Liver (tissue), 3 donors: ENCODE data around the gene SERPINA9.

Experiments
- ATF3 ChIP-seq: IDR thresholded peaks from 2 replicates; pipeline ENCODE4 v1.6.1; 2016; ENCODE audit warnings: antibody characterized with exemption
- JUND ChIP-seq, 2 donors: IDR thresholded peaks; 2 replicates each; pipeline ENCODE4 v1.6.1; 2016; ENCODE audit warnings: antibody characterized with exemption in 2 of 2
- MAX ChIP-seq: IDR thresholded peaks from 2 replicates; pipeline ENCODE4 v1.6.1; 2016; ENCODE audit warnings: antibody characterized with exemption
- RAD21 ChIP-seq, 2 donors: IDR thresholded peaks; 2 replicates each; pipeline ENCODE4 v1.6.1; 2016; ENCODE audit warnings: antibody characterized with exemption in 2 of 2, mild to moderate bottlenecking in 2 of 2
- SP1 ChIP-seq: IDR thresholded peaks from 2 replicates; pipeline ENCODE4 v1.6.1; 2018; ENCODE audit warnings: antibody characterized with exemption, mild to moderate bottlenecking
- YY1 ChIP-seq: IDR thresholded peaks from 2 replicates; pipeline ENCODE4 v1.6.1; 2016; ENCODE audit warnings: antibody characterized with exemption, mild to moderate bottlenecking
- ZBTB33 ChIP-seq: IDR thresholded peaks from 2 replicates; pipeline ENCODE4 v1.6.1; 2016; ENCODE audit warnings: antibody characterized with exemption
- TF ChIP-seq, protein P1 (sequence below): fragments of 150-350 bp; IDR thresholded peaks from 2 replicates; pipeline ENCODE4 v1.5.1; 2017; ENCODE audit warnings: improper control_type of control experiment, low read depth, low read length; ENCODE audit not compliant: missing input control
- TF ChIP-seq, protein P2 (sequence below): IDR thresholded peaks from 2 replicates; pipeline ENCODE4 v1.6.1; 2016; ENCODE audit warnings: antibody characterized with exemption, mild to moderate bottlenecking
- donor health status: healthy.
- donor health status: healthy.

DNA sequence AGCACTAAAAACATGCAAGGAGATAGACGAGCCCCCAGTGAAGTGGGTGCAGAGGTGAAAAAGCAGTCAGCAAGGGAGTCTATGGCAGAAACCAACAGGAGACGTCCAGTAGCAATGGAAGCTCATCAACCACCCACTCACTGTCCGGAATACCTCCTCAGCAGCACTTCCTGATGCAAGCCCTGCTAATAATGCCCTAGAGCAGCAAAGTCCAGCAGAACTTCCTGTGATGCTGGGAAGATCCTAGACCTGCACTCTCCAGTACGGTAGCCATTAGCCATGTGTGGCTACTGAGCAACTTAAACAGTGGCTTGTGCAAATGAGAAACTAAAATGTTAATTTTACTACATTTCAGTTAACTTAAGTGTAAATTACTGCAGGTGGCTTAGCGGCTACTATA lies 11.0 kb downstream of the SERPINA9 start:
- TF ChIP-seq, protein P1, sequence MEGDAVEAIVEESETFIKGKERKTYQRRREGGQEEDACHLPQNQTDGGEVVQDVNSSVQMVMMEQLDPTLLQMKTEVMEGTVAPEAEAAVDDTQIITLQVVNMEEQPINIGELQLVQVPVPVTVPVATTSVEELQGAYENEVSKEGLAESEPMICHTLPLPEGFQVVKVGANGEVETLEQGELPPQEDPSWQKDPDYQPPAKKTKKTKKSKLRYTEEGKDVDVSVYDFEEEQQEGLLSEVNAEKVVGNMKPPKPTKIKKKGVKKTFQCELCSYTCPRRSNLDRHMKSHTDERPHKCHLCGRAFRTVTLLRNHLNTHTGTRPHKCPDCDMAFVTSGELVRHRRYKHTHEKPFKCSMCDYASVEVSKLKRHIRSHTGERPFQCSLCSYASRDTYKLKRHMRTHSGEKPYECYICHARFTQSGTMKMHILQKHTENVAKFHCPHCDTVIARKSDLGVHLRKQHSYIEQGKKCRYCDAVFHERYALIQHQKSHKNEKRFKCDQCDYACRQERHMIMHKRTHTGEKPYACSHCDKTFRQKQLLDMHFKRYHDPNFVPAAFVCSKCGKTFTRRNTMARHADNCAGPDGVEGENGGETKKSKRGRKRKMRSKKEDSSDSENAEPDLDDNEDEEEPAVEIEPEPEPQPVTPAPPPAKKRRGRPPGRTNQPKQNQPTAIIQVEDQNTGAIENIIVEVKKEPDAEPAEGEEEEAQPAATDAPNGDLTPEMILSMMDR = no peak
- TF ChIP-seq RAD21 (IDR thresholded peaks at IDR 0.05) = no peak
- TF ChIP-seq, protein P2, sequence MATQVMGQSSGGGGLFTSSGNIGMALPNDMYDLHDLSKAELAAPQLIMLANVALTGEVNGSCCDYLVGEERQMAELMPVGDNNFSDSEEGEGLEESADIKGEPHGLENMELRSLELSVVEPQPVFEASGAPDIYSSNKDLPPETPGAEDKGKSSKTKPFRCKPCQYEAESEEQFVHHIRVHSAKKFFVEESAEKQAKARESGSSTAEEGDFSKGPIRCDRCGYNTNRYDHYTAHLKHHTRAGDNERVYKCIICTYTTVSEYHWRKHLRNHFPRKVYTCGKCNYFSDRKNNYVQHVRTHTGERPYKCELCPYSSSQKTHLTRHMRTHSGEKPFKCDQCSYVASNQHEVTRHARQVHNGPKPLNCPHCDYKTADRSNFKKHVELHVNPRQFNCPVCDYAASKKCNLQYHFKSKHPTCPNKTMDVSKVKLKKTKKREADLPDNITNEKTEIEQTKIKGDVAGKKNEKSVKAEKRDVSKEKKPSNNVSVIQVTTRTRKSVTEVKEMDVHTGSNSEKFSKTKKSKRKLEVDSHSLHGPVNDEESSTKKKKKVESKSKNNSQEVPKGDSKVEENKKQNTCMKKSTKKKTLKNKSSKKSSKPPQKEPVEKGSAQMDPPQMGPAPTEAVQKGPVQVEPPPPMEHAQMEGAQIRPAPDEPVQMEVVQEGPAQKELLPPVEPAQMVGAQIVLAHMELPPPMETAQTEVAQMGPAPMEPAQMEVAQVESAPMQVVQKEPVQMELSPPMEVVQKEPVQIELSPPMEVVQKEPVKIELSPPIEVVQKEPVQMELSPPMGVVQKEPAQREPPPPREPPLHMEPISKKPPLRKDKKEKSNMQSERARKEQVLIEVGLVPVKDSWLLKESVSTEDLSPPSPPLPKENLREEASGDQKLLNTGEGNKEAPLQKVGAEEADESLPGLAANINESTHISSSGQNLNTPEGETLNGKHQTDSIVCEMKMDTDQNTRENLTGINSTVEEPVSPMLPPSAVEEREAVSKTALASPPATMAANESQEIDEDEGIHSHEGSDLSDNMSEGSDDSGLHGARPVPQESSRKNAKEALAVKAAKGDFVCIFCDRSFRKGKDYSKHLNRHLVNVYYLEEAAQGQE = no peak
- TF ChIP-seq ZBTB33 = no peak
- TF ChIP-seq SP1 = no peak
- no peak for TF ChIP-seq JUND (IDR thresholded peaks at IDR 0.05)
- TF ChIP-seq YY1 = no peak
- TF ChIP-seq ATF3 = no peak
- no peak for TF ChIP-seq MAX
